Measurements from ENCODE around the gene IGSF23.

- TF ChIP-seq CTCF (IDR thresholded peaks at IDR 0.05; ENCODE audit: low read length) (no peak), EZH2 (IDR thresholded peaks at IDR 0.05; ENCODE audit: borderline replicate concordance, low read length) (no peak)
These were observed 7.8 kb upstream of the IGSF23 start for GRCh38 chr19:44605547-44605946.
